H9 (cell line): ENCODE measurements around the gene KIAA1671. TPM values are rescaled to one million over a fixed set of nuclear protein-coding genes. Genes with fewer than 3 reads are reported as not detected.

Experiments
- DNase-seq: peaks from one replicate; pipeline ENCODE4 v3.0.0-alpha.2; 2017
- H2AFZ ChIP-seq: one replicate; pipeline ENCODE4 v1.6.1; 2013; ENCODE audit warnings: mild to moderate bottlenecking, low read length, control low read depth, moderate library complexity
- H2AK5ac ChIP-seq: 2 replicates; pipeline ENCODE4 v1.6.1; 2013; ENCODE audit warnings: low read length, control low read depth, mixed read lengths; ENCODE audit not compliant: insufficient read length
- H2BK120ac ChIP-seq: one replicate; pipeline ENCODE4 v1.6.1; 2013; ENCODE audit warnings: low read depth, mild to moderate bottlenecking, low read length, control low read depth, inconsistent platforms; ENCODE audit not compliant: poor library complexity, severe bottlenecking
- H2BK12ac ChIP-seq: 2 replicates; pipeline ENCODE4 v1.6.1; 2013; ENCODE audit warnings: low read length, control low read depth, mixed read lengths, low read depth; ENCODE audit not compliant: insufficient read length
- H2BK15ac ChIP-seq: 2 replicates; pipeline ENCODE4 v1.6.1; 2013; ENCODE audit warnings: low read depth, low read length, control low read depth
- H2BK20ac ChIP-seq: one replicate; pipeline ENCODE4 v1.6.1; 2013; ENCODE audit warnings: low read depth, mild to moderate bottlenecking, low read length, control low read depth, inconsistent platforms; ENCODE audit not compliant: poor library complexity, severe bottlenecking
- H2BK5ac ChIP-seq: 2 replicates; pipeline ENCODE4 v1.6.1; 2013; ENCODE audit warnings: low read length, control low read depth, mixed read lengths; ENCODE audit not compliant: insufficient read length
- H3K14ac ChIP-seq: 2 replicates; pipeline ENCODE4 v1.6.1; 2013; ENCODE audit warnings: low read length, control low read depth; ENCODE audit not compliant: insufficient read depth
- H3K18ac ChIP-seq: 2 replicates; pipeline ENCODE4 v1.6.1; 2013; ENCODE audit warnings: low read depth, mild to moderate bottlenecking, mixed read lengths, low read length, control low read depth; ENCODE audit not compliant: insufficient read length
- H3K23ac ChIP-seq: 2 replicates; pipeline ENCODE4 v1.6.1; 2013; ENCODE audit warnings: low read length, control low read depth, mixed read lengths, low read depth; ENCODE audit not compliant: insufficient read length
- H3K23me2 ChIP-seq: 2 replicates; pipeline ENCODE4 v1.6.1; 2013; ENCODE audit warnings: low read depth, mild to moderate bottlenecking, mixed read lengths, low read length, control low read depth; ENCODE audit not compliant: insufficient read length, poor library complexity, severe bottlenecking
- H3K27ac ChIP-seq: 2 replicates; pipeline ENCODE4 v1.5.1; 2013; ENCODE audit warnings: low read length, control low read depth, mixed read lengths, low read depth; ENCODE audit not compliant: insufficient read length
- H3K27me3 ChIP-seq: 2 replicates; pipeline ENCODE4 v1.6.1; 2013; ENCODE audit warnings: low read length, control low read depth, inconsistent platforms; ENCODE audit not compliant: insufficient read depth
- H3K4ac ChIP-seq: 2 replicates; pipeline ENCODE4 v1.6.1; 2013; ENCODE audit warnings: low read depth, mild to moderate bottlenecking, control low read depth, inconsistent platforms, low read length, moderate library complexity
- H3K4me1 ChIP-seq: 2 replicates; pipeline ENCODE4 v1.6.1; 2013; ENCODE audit warnings: low read length, control low read depth, inconsistent platforms; ENCODE audit not compliant: insufficient read depth
- H3K4me2 ChIP-seq: 2 replicates; pipeline ENCODE4 v1.6.1; 2013; ENCODE audit warnings: low read length, control low read depth, mixed read lengths; ENCODE audit not compliant: insufficient read length, insufficient read depth
- H3K56ac ChIP-seq: 2 replicates; pipeline ENCODE4 v1.6.1; 2013; ENCODE audit warnings: low read depth, mild to moderate bottlenecking, mixed read lengths, low read length, control low read depth; ENCODE audit not compliant: insufficient read length
- H3K79me1 ChIP-seq: 2 replicates; pipeline ENCODE4 v1.6.1; 2013; ENCODE audit warnings: low read depth, mild to moderate bottlenecking, moderate library complexity, low read length, control low read depth, inconsistent platforms; ENCODE audit not compliant: insufficient read depth, poor library complexity, severe bottlenecking
- H3K79me2 ChIP-seq: 2 replicates; pipeline ENCODE4 v1.6.1; 2013; ENCODE audit warnings: low read length, control low read depth, inconsistent platforms; ENCODE audit not compliant: insufficient read depth
- H3K9ac ChIP-seq: 2 replicates; pipeline ENCODE4 v1.6.1; 2013; ENCODE audit warnings: low read length, control low read depth, mixed read lengths; ENCODE audit not compliant: insufficient read length; ENCODE audit errors: extremely low read depth
- H3K9me3 ChIP-seq: one replicate; pipeline ENCODE4 v1.6.1; 2013; ENCODE audit warnings: low read depth, low read length, inconsistent platforms; ENCODE audit not compliant: control insufficient read depth
- H3T11ph ChIP-seq: one replicate; pipeline ENCODE4 v1.6.1; 2013; ENCODE audit warnings: mild to moderate bottlenecking, low read length, control low read depth, inconsistent platforms
- H4K20me1 ChIP-seq: one replicate; pipeline ENCODE4 v1.6.1; 2013; ENCODE audit not compliant: control insufficient read depth, insufficient read length, insufficient read depth
- H4K5ac ChIP-seq: 2 replicates; pipeline ENCODE4 v1.6.1; 2013; ENCODE audit warnings: low read depth, mild to moderate bottlenecking, mixed read lengths, low read length, control low read depth; ENCODE audit not compliant: insufficient read length
- H4K8ac ChIP-seq: replicated peaks from 2 replicates; pipeline ENCODE4 v1.6.1; 2013; ENCODE audit warnings: low read length, control low read depth, mixed read lengths, low read depth; ENCODE audit not compliant: insufficient read length
- H4K91ac ChIP-seq: 2 replicates; pipeline ENCODE4 v1.6.1; 2013; ENCODE audit warnings: low read depth, mild to moderate bottlenecking, moderate library complexity, mixed read lengths, low read length, control low read depth; ENCODE audit not compliant: insufficient read length
- H3K27ac Mint-ChIP-seq, 3 experiments: 2 replicates in 2 of 3; 3 replicates in 1 of 3; pipeline ENCODE4 v1.8.0; 2020 to 2021; ENCODE audit warnings: mixed read lengths in 3 of 3, mild to moderate bottlenecking in 1 of 3, moderate library complexity in 1 of 3
- H3K27me3 Mint-ChIP-seq: 2 replicates; pipeline ENCODE4 v1.8.0; 2021; ENCODE audit warnings: low read depth, mild to moderate bottlenecking, moderate library complexity, mixed read lengths
- H3K36me3 Mint-ChIP-seq, 3 experiments: 2 replicates in 2 of 3; 3 replicates in 1 of 3; pipeline ENCODE4 v1.8.0; 2020 to 2021; ENCODE audit warnings: low read depth in 3 of 3, mixed read lengths in 3 of 3; ENCODE audit not compliant: insufficient read depth in 1 of 3
- H3K4me1 Mint-ChIP-seq, 2 experiments: 2 replicates each; pipeline ENCODE4 v1.8.0; 2020; ENCODE audit warnings: mixed read lengths in 2 of 2
- H3K4me3 Mint-ChIP-seq, 2 experiments: 2 replicates in 1 of 2; 3 replicates in 1 of 2; pipeline ENCODE4 v1.8.0; 2020 to 2021; ENCODE audit warnings: mild to moderate bottlenecking in 2 of 2, mixed read lengths in 2 of 2, moderate library complexity in 1 of 2
- H3K9me3 Mint-ChIP-seq, 2 experiments: 2 replicates in 1 of 2; 3 replicates in 1 of 2; pipeline ENCODE4 v1.8.0; 2020; ENCODE audit warnings: mild to moderate bottlenecking in 2 of 2, mixed read lengths in 2 of 2, moderate library complexity in 1 of 2
- WGBS: extraction: QIAGEN DNeasy Blood & Tissue Kit; methylation state at CpG from one replicate; pipeline ENCODE4 v1.1.7; 2013; ENCODE audit warnings: missing lambda C conversion rate, low lambda C conversion rate, mixed read lengths; ENCODE audit not compliant: insufficient read length; ENCODE audit errors: extremely low coverage; 5-methylcytosine and 5-hydroxymethylcytosine counted together
- total RNA-seq: library from RNA; stranded (reverse); gene quantifications from 2 replicates; pipeline ENCODE4 v1.2.1, GENCODE V29; 2021
- TF ChIP-seq, protein P1 (sequence below): fragments of 200-600 bp; sonication (generic); conservative IDR thresholded peaks from 3 replicates; pipeline ENCODE4 v1.8.0; 2021; ENCODE audit warnings: antibody characterized with exemption, mild to moderate bottlenecking

KIAA1671 gene
- total RNA-seq, 1 experiment from 2014 or later, result 22.6 TPM

DNA sequence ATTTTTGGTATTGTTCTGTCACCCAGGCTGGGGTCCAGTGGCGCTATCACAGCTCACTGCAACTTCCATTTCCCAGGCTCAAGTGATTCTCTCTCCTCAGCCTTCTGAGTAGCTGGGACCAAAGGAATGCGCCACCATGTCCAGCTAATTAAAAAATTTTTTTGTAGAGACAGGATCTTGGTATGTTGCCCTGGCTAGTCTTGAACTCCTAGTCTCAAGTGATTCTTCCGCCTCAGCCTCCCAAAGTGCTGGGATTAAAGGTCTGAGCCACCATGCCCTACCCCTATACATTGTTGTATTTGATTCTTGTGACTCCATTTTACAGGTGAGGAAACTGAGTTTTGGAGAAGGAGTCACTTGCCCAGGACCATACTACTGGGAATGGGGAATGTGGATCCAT is 11.9 kb downstream of the KIAA1671 start:
- no peaks in the 10 kb centered on the region for H4K20me1 ChIP-seq
- no peak overlapping the region for H4K5ac ChIP-seq
- no peaks in the 10 kb centered on the region for H3K79me1 ChIP-seq
- peaks cover 3% of the 10 kb centered on the region for H3K4me1 ChIP-seq
- H3K23me2 ChIP-seq, result no peaks in the 10 kb centered on the region
- TF ChIP-seq, protein P1, sequence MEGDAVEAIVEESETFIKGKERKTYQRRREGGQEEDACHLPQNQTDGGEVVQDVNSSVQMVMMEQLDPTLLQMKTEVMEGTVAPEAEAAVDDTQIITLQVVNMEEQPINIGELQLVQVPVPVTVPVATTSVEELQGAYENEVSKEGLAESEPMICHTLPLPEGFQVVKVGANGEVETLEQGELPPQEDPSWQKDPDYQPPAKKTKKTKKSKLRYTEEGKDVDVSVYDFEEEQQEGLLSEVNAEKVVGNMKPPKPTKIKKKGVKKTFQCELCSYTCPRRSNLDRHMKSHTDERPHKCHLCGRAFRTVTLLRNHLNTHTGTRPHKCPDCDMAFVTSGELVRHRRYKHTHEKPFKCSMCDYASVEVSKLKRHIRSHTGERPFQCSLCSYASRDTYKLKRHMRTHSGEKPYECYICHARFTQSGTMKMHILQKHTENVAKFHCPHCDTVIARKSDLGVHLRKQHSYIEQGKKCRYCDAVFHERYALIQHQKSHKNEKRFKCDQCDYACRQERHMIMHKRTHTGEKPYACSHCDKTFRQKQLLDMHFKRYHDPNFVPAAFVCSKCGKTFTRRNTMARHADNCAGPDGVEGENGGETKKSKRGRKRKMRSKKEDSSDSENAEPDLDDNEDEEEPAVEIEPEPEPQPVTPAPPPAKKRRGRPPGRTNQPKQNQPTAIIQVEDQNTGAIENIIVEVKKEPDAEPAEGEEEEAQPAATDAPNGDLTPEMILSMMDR, result no peak
- no peak overlapping the region for H2BK120ac ChIP-seq
- H2BK15ac ChIP-seq, result no peak overlapping the region
- no peak overlapping the region for H2AFZ ChIP-seq
- Mint-ChIP-seq H3K4me3 (no peak overlapping the region), H3K9me3 (no peaks in the 10 kb centered on the region), H3K27ac (peak overlapping the region in 2 of 3 experiments; percentile 14 to 84; a peak in 1 of 7 replicates), H3K4me1 (peaks cover 28 to 39% of the 10 kb centered on the region in 2 experiments), H3K36me3 (peaks cover 0 to 13% (median 3%) of the 10 kb centered on the region in 3 experiments; a peak in 4 of 7 replicates), H3K27me3 (no peaks in the 10 kb centered on the region)
- no peaks in the 10 kb centered on the region for H3K27me3 ChIP-seq
- DNase-seq, result no peak
- H2BK12ac ChIP-seq, result no peak overlapping the region
- H2BK20ac ChIP-seq, result no peak overlapping the region
- H3K79me2 ChIP-seq, result no peaks in the 10 kb centered on the region
- no peak overlapping the region for H4K91ac ChIP-seq
- H3K4me2 ChIP-seq, result no peak overlapping the region
- H3K9me3 ChIP-seq, result no peaks in the 10 kb centered on the region
- H3K9ac ChIP-seq, result no peak overlapping the region
- no peak overlapping the region for H3K23ac ChIP-seq
- no peak overlapping the region for H3K56ac ChIP-seq
- H3K27ac ChIP-seq, result no peak overlapping the region
- no peak overlapping the region for H3K14ac ChIP-seq
- H4K8ac ChIP-seq, result no peak overlapping the region
- no peak overlapping the region for H2BK5ac ChIP-seq
- no peak overlapping the region for H3K4ac ChIP-seq
- H3T11ph ChIP-seq, result no peak overlapping the region
- H2AK5ac ChIP-seq, result no peak overlapping the region
- WGBS, result no CpG with 5 or more reads among the region's 3 CpGs
- no peak overlapping the region for H3K18ac ChIP-seq
